Activated CD4-positive, alpha-beta T cell treated with anti-CD3 and anti-CD28 coated beads, Interleukin-2, Interleukin-4, amounts not matched to agents 100 ng/mL and 50 ng/mL, durations not matched to agents 16 hours and 8 hours (primary cell): ENCODE results near the gene ERC1.

Experiments
- DNase-seq: peaks from one replicate; pipeline ENCODE4 v3.0.0-alpha.2; 2020; ENCODE audit warnings: low spot score

The ERC1 gene

DNA sequence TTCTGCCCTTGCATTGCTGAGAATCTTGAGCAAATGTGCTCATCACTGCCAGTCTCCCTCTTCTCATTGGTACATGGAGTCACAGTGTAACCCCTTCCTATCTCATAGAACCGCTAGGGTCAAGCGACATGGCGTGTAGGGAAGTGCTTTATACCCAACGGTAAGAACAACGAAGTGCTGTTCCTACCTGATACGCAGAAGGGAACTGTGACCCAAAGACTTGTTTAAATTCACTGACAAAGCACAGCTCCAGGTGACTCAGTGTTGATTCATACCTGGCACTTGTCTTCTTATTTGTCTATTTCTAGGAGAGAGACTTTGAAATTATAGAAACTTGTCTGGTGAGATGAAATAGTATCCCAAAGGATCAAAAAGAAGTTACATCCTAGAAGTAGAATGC is 549.7 kb downstream of the ERC1 start:
- no peak for DNase-seq

DNA sequence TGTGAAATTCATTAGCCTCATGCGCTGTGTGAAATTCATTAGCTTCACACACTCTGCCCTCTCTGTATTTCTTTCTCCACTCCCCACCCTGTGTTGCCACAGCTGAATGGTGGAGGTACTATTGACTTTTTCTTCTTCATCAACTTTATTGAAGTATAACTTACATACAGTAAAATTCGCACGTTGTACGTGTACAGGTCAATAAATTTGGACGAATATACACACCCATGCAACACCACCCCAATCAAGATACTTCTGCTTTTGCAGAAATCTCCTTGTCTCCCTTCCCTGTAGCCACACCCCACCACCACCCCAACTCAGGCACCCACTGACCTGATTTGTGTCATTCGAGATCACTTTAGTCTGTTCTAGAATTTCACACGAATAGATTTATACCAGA is 551.6 kb downstream of the ERC1 start:
- DNase-seq: no peak

DNA sequence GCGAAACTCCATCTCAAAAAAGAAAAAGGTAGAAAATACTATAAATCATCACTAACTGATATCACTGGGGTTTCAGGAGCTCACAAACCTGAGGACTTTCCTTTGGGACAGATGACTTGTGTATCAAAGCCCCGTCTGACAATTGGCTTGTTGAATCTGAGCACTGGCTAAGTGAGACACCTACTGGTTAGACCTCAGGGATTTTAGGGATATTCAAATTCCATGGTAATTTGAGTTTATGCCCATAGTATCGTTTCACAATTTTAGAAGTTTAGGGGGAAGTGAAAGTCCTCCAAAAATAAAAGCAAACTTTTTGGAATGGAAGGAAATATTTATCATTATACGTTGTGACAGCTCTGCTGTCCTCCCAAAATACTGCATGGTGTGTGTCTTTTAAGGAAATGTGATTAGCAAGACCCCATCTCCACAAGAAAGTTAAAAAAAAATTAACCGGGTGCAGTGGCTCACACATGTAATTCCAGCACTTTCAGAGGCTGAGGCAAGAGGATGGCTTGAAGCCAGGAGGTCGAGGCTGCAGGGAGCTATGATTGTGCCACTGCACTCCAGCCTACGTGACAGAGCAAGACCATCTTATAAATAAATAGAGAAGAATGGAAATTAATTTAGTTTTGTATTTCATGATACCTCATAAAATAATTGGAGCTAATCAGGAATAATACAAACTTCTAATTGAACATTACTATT is 554.1 kb downstream of the ERC1 start:
- DNase-seq: no peak
